Peyer's patch (tissue), 4 donors: ENCODE data around the gene MTFR1L.

ENCODE experiments used
- CTCF ChIP-seq, 6 experiments: fragments of 450-650 bp in 4 of 6; fragments of 200-600 bp in 2 of 6; sonication (generic) in 1 of 6; IDR thresholded peaks; one replicate each; pipeline ENCODE4 v1.5.1; 2017 to 2019; ENCODE audit warnings: antibody characterized with exemption in 6 of 6, mild to moderate bottlenecking in 3 of 6, moderate library complexity in 1 of 6
- POLR2A ChIP-seq, 2 donors: fragments of 450-650 bp; IDR thresholded peaks; one replicate each; pipeline ENCODE4 v1.5.1; 2017; ENCODE audit warnings: antibody characterized with exemption in 2 of 2, mild to moderate bottlenecking in 2 of 2, moderate library complexity in 2 of 2

- TF ChIP-seq POLR2A (IDR thresholded peaks at IDR 0.05) (no peak), CTCF (IDR thresholded peaks at IDR 0.05) (no peak)
Measured at GRCh38 chr1:25790472-25790871, 29.3 kb upstream of the MTFR1L start.
